Esophagus (tissue), 2 donors: ENCODE data around the gene COMMD4. TPM values are rescaled to one million over a fixed set of nuclear protein-coding genes. Genes with fewer than 3 reads are reported as not detected.
"Not testable (repeated sequence)": the region's sequence is repeated elsewhere in the genome, so short reads cannot be mapped to it uniquely, and the experiment has no call there.

Source experiments
- H3K27ac ChIP-seq, 2 donors: one replicate each; pipeline ENCODE4 v1.5.1; 2013; ENCODE audit warnings: low read depth in 2 of 2, mild to moderate bottlenecking in 2 of 2, inconsistent platforms in 1 of 2, low read length in 1 of 2, moderate library complexity in 1 of 2
- H3K27me3 ChIP-seq, 2 donors: one replicate each; pipeline ENCODE4 v1.6.1; 2013; ENCODE audit warnings: low read length in 2 of 2, control low read depth in 1 of 2, mild to moderate bottlenecking in 1 of 2; ENCODE audit not compliant: insufficient read depth in 2 of 2, control insufficient read depth in 1 of 2
- H3K36me3 ChIP-seq, 2 donors: one replicate each; pipeline ENCODE4 v1.6.1; 2013; ENCODE audit warnings: low read length in 1 of 2; ENCODE audit not compliant: control insufficient read depth in 2 of 2, insufficient read depth in 2 of 2
- H3K4me1 ChIP-seq, 2 donors: one replicate each; pipeline ENCODE4 v1.6.1; 2013; ENCODE audit warnings: low read length in 1 of 2; ENCODE audit not compliant: control insufficient read depth in 2 of 2, insufficient read depth in 2 of 2
- H3K4me3 ChIP-seq, 2 donors: one replicate each; pipeline ENCODE4 v1.5.1; 2013; ENCODE audit warnings: low read length in 2 of 2, mild to moderate bottlenecking in 2 of 2, low read depth in 1 of 2, moderate library complexity in 1 of 2
- H3K9me3 ChIP-seq, 2 donors: one replicate each; pipeline ENCODE4 v1.6.1; 2013; ENCODE audit warnings: mild to moderate bottlenecking in 2 of 2, low read depth in 1 of 2, low read length in 1 of 2, moderate library complexity in 1 of 2; ENCODE audit not compliant: control insufficient read depth in 2 of 2, insufficient read depth in 1 of 2
- WGBS, 2 donors: extraction: QIAGEN DNeasy Blood & Tissue Kit; methylation state at CpG; one replicate each; pipeline ENCODE4 v1.1.7; 2013; 5-methylcytosine and 5-hydroxymethylcytosine counted together
- polyA plus RNA-seq, 2 donors: library from polyadenylated mRNA; stranded (reverse); fragments of 200-250 nt; gene quantifications; one replicate each; pipeline ENCODE4 v1.2.3, GENCODE V29; 2013
- donor health status: healthy with polysubstance abuse.
- donor health status: Bipolar disorder and iron deficiency.

Gene COMMD4
- polyA plus RNA-seq, 2 donors: 52.4 to 66.1 TPM

DNA sequence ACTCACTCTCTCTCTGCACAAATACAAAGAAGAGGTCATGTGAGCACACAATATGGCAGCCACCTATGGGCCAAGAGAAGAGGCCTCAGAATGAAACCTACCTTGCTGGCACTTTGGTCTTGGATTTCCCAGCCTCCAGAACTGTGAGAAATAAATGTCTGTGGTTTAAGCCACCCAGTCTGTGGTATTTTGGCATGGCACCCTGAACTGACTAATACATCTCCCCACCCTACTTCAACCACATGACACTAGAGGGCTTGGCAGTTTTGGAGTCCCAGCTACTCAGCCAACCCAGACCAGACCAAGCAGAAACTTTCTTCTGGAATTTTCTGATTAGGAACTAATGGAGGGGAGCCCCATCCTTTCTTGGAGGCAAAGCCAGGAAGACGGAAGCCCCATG is 23.3 kb upstream of the COMMD4 start:
- not testable (repeated sequence) for H3K4me1 ChIP-seq
- WGBS, 2 donors: 90 to 95% methylated on average over 1 of the region's 1 CpG

DNA sequence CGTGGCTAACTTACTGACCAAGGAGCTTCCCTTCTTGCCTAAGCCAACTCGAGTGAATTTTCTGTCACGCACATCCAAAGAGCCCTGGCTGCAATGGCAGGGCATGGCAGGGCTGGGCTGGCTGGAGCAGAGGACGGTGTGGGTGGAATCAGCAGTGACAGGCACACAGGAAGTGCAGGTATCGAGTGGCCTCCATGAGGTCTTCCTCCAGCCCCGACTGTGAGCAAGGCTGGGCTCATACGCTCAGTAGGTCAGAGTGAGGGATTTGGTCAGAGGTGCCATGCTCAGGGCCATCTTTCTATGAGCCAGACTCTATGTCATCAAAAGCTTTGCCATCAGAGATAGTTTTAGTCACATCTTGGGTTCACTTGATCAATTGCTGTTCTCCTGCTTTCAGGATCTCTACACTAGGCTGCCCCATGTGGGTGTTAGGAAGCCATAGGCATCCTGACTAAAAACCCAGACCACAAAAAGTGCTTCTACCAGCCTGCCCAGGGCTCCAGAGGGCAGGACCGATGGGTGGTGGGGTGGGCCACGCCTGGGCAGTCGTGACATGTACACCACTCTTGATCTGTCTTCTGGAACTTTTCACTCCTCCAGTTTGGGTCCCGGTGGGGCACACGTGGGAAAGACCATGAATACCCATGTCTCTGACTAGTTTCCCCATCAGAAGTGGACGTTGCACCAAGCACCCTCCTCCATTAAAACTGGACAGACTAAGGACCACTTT is 22.6 kb upstream of the COMMD4 start:
- 86 to 91% methylated on average over 12 to 13 of the region's 13 CpGs for WGBS, 2 donors
- no peaks in the 10 kb centered on the region for H3K27me3 ChIP-seq
- no peaks in the 10 kb centered on the region for H3K9me3 ChIP-seq
- H3K36me3 ChIP-seq: no peaks in the 10 kb centered on the region
- H3K4me3 ChIP-seq: no peak overlapping the region
- H3K27ac ChIP-seq: no peak overlapping the region
- peaks cover 0 to 5% of the 10 kb centered on the region in 2 donors for H3K4me1 ChIP-seq

More for the DNA sequence above, 23.3 kb upstream of the COMMD4 start:
- H3K27ac ChIP-seq, H3K9me3 ChIP-seq, H3K4me3 ChIP-seq, H3K27me3 ChIP-seq, H3K36me3 ChIP-seq: not testable (repeated sequence)

DNA sequence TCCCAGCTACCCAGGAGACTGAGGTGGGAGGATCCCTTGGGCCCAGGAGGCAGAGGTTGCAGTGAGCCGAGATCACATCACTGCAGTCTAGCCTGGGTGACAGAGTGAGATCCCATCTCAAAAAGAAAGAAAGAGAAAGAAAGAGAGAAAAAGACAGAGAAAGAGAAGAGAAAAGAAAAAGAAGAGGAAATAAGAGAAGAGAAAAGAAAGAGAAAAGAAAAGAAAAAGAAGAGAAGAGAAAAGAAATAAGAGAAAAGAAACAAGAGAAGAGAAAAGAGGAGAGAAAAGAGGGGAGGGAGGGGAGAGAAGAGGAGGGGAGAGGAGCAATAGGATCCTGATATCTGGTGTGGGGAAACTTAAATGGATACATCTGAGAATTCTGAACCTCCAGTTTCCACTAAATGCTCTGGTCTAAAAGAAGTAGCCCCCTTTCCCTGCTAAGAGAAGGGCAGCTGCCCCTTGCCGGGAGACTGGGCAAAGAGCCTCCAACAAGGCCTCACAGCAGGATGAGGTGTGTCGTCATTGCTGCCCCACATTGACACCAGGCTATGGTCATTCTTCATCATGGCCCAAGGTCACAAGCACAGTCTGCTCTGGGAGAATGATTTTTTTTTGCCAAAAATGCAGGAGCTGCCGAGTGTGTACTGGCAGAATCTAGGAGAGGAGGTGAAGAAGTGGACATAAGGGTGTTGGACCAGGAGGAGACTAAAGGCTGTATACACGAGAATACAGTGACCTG is 21.1 kb upstream of the COMMD4 start:
- H3K36me3 ChIP-seq: no peaks in the 10 kb centered on the region
- peaks cover 0 to 5% of the 10 kb centered on the region in 2 donors for H3K4me1 ChIP-seq
- no peaks in the 10 kb centered on the region for H3K27me3 ChIP-seq
- WGBS, 2 donors: 78 to 82% methylated on average over 5 of the region's 5 CpGs
- no peaks in the 10 kb centered on the region for H3K9me3 ChIP-seq
- H3K27ac ChIP-seq: no peak overlapping the region
- H3K4me3 ChIP-seq: no peak overlapping the region

DNA sequence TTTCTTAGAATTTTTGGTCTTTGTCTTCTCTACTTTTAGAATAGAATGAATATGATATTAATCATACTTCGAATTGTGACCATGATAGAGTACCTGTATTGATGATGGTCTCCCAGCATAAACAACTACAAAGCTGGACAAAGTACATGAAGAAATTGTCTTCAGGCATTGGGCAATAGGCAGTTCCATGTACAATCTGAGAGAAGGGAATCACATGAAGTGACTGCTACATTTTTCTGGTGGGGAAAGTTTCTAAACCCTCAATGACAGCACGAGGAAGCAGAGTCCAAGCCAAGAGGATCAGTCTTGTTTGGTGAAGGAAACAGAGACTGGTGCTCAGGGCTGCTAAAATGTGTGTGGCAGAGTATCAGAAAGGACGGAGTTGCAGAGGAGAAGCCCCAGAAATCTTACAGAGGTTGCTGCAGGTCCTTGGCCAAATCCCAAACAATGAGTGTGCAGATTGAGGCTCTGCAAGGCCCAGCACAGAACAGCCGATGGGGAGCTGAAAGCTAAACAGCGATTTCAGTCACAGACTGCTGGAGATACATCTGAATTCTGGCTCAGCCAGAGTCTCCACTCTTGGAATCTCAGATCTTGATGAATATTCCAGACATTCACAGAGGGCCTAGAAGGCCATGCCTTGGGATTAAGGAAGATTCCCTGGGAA is 16.5 kb upstream of the COMMD4 start:
- not testable (repeated sequence) for H3K9me3 ChIP-seq, H3K36me3 ChIP-seq, H3K4me1 ChIP-seq, H3K27me3 ChIP-seq, H3K4me3 ChIP-seq, H3K27ac ChIP-seq
- 78 to 89% methylated on average over 5 of the region's 5 CpGs for WGBS, 2 donors

DNA sequence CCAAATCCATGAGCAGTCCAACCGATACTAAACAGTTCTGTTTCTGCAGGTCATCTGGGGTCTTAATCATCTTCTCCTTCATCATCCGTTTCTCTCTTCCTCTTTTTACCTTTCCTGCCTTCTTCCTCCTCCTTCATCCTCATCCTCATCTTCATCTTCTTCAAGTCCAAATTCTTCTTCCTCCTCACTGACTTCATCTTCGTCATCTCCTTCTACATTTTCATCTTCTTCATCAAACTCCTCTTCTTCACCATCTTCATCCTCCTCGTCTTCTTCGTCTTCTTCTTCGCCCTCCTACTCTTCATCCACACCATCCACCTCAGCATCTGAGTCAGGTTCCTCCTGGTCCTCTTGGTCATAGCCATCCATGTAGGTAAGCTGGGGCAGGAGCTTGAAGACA is 14.2 kb upstream of the COMMD4 start:
- Histone ChIP-seq H3K4me1 (no peaks in the 10 kb centered on the region), H3K27ac (no peak overlapping the region), H3K27me3 (no peaks in the 10 kb centered on the region), H3K4me3 (no peak overlapping the region), H3K36me3 (no peaks in the 10 kb centered on the region), H3K9me3 (no peaks in the 10 kb centered on the region)
- 91 to 94% methylated on average over 6 of the region's 6 CpGs for WGBS, 2 donors

DNA sequence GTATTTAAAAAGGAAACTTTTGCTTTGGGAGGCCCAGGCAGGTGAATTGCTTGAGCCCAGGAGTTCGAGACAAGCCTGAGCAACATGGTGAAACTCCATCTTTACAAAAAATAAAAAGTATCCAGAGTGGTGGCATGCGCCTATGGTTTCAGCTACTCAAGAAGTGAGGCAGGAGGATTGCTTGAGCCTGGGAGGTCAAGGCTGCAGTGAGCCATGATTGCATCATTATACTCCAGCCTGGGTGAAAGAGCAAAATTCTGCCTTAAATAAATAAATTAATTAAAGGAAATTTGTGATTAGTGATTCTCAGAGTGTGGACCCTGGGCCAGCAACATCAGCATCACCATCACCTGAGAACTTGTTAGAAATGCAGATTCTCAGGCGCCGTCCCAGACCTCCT is 9.9 kb upstream of the COMMD4 start:
- Histone ChIP-seq H3K4me1 (no peaks in the 10 kb centered on the region), H3K9me3 (no peaks in the 10 kb centered on the region), H3K36me3 (no peaks in the 10 kb centered on the region), H3K27ac (no peak overlapping the region), H3K27me3 (no peaks in the 10 kb centered on the region), H3K4me3 (no peak overlapping the region)
- WGBS, 2 donors: 86 to 92% methylated on average over 4 of the region's 4 CpGs

DNA sequence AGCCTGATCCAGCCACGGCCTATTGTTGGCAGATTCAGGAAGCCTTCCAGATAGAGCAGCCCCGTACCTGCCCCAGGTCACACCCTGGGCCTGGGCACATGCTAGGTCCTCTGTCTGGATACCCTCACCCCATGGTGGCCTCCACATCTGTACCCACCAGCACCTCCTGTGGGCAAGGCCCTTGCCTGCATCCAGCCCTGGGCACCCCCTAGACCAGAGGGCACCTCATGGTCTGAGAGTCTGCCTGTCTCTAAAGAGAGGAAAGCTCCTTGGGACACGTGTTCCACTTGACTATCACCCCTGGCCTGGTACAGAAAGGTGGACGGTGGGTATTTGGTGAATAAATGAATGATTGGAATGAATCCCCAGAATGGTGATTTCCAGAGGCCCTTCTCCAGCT is 8.9 kb upstream of the COMMD4 start:
- Histone ChIP-seq H3K36me3 (no peaks in the 10 kb centered on the region), H3K9me3 (no peaks in the 10 kb centered on the region), H3K27me3 (no peaks in the 10 kb centered on the region), H3K4me1 (no peaks in the 10 kb centered on the region), H3K4me3 (no peak overlapping the region), H3K27ac (no peak overlapping the region)
- WGBS, 2 donors: 82 to 88% methylated on average over 4 of the region's 4 CpGs

DNA sequence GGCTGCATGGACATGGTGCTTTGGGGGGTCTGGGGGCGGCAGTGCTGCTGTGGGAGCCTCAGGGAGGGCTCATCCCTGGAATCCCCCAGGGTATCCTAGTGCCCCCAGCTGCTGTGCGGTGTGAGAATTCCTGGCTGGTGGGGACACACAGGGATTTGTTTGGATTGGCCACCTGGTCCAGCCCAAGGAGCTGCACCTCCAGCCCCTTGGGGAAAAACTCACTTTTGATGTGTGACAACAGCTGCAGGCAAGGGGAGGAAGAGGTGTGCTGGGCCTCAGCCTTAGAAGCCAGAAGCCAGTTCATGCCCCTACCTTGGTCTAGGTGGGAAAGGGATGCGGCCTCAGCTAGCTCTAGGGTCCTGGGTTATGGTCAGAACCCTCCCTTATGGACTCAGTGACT is 8.4 kb upstream of the COMMD4 start:
- no peaks in the 10 kb centered on the region for H3K9me3 ChIP-seq
- no peak overlapping the region for H3K4me3 ChIP-seq
- no peaks in the 10 kb centered on the region for H3K36me3 ChIP-seq
- no peak overlapping the region for H3K27ac ChIP-seq
- no peaks in the 10 kb centered on the region for H3K27me3 ChIP-seq
- H3K4me1 ChIP-seq: no peaks in the 10 kb centered on the region
- WGBS, 2 donors: 77 to 91% methylated on average over 3 of the region's 3 CpGs

DNA sequence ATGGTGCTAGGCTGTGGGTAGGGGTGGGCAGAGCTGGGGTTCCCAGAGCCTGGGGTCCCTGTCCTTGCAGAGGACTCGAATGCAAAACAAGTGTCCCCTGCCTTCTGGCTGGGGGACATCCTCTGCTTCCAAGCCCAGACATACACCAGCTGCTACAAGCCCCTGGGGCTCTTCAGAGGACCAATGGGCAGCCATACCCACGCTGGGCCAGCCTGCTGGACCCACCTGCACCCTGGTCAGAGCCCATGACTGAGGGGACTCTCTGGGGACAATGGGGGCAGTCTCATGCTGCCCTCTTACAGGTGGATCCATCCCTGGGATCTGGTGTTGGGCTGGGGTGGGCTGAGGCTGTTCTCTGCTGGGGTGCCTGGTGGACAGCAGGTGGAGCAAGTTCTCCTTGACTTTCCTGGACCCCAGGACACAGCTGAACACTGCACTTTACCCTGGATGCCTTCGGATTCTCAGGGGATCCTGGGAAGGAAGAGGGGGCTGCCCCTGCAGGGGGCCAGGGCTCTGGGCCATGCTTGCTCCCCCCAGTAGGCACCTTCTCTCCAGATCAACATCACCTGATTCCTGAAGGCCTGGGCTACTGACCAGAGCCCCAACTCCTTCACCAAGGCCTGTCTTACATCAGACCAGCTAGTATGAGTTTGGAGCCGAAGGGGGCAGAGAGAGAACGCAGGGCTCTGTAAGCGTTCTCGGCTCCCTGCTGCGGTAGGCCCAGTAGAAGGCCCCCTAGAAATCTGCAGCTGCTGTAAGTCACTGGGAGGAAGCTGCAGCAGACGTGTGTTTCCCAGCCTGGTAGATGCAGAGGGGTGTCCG is 7.2 kb upstream of the COMMD4 start:
- H3K27ac ChIP-seq: no peak overlapping the region
- no peaks in the 10 kb centered on the region for H3K4me1 ChIP-seq
- WGBS, 2 donors: 75 to 78% methylated on average over 10 of the region's 10 CpGs
- H3K9me3 ChIP-seq: no peaks in the 10 kb centered on the region
- no peak overlapping the region for H3K4me3 ChIP-seq
- H3K36me3 ChIP-seq: no peaks in the 10 kb centered on the region
- no peaks in the 10 kb centered on the region for H3K27me3 ChIP-seq
